ENCODE data around the gene TNFAIP8L3.
"Not testable (repeated sequence)": the region's sequence is repeated elsewhere in the genome, so short reads cannot be mapped to it uniquely, and the experiment has no call there.

The TNFAIP8L3 gene

DNA sequence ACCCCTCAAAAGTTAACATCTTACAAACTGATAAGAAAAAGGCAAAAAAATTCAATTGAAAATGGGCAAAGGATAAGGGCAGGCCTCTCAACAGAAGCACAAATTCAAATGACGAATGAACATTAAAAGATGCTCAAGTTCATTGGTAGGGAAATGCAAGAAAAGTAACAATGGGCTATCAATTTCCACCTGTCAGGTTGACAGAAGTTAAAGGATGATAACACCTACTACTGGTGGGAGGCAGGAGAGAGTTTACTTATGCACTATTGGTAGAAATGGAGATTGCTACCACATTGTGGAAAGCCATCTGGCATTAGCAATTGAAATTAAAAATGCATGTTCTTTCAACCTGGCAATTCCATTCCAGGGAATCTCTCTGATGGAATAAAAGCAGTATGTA, 35.6 kb upstream of the TNFAIP8L3 start:
- DNase-seq (ENCODE audit: low spot score) = no peak
- TF ChIP-seq, protein P1, sequence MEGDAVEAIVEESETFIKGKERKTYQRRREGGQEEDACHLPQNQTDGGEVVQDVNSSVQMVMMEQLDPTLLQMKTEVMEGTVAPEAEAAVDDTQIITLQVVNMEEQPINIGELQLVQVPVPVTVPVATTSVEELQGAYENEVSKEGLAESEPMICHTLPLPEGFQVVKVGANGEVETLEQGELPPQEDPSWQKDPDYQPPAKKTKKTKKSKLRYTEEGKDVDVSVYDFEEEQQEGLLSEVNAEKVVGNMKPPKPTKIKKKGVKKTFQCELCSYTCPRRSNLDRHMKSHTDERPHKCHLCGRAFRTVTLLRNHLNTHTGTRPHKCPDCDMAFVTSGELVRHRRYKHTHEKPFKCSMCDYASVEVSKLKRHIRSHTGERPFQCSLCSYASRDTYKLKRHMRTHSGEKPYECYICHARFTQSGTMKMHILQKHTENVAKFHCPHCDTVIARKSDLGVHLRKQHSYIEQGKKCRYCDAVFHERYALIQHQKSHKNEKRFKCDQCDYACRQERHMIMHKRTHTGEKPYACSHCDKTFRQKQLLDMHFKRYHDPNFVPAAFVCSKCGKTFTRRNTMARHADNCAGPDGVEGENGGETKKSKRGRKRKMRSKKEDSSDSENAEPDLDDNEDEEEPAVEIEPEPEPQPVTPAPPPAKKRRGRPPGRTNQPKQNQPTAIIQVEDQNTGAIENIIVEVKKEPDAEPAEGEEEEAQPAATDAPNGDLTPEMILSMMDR (conservative IDR thresholded peaks at IDR 0.05; ENCODE audit: low read depth) = no peak
- ChIA-PET POLR2A (ENCODE audit: low non-redundant PET) (no interaction called here), CTCF (no interaction called here)
- no peak overlapping the region for H3K27ac ChIP-seq

DNA sequence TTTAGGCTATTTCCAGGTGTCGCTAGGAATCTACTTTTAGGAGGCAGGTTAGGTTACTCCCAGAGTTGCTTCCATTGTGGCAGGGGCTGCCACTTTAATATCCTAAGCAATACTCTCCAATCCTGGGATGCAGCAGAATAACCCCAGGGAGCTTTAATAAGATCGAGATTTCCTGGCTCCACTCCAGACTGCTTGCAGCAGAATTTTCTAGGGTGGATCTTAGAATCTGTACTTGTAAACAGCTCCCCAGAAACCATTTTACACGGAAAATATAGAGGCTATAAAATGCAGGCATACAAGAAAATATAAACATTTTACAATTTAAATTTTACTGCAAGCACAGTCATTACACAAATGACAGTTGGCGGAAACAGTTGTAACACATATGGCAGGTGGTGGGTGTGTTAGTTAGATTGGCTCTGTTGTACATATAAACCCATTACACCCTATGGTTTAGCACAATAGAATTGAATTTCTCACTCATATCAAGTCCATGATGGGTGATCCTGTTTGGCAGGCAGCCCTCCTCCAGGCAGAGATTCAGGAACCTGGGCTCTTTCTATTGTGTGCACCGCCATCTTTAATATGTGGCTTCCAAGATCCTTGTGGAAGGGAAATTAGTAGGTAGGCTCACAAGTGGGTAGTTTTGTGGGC, 35.0 kb upstream of the TNFAIP8L3 start:
- no peak for DNase-seq (ENCODE audit: low spot score)
- ChIA-PET POLR2A (ENCODE audit: low non-redundant PET) (no interaction called here), CTCF (no interaction called here)
- TF ChIP-seq, protein P1 (conservative IDR thresholded peaks at IDR 0.05; ENCODE audit: low read depth) = no peak
- no peak overlapping the region for H3K27ac ChIP-seq

DNA sequence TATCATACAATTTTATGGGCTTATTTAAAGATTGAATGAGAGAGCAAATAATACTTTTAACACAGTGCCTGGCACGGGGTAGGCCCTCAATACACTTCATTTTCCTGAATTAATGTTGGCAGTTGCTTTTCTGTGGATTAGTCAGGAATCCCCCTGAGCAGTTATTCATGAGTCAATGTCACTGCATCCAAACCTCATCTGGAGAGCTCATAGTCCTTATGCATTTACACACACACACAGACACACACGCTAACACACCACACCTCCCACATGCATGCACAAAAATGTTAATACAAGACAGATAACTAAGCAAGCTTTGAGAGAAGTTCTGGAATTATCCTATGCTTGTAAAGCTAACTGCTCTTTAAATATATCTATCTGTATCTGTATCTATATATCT, 34.0 kb upstream of the TNFAIP8L3 start:
- ChIA-PET CTCF (no interaction called here), POLR2A (ENCODE audit: low non-redundant PET) (no interaction called here)
- no peak for DNase-seq (ENCODE audit: low spot score)
- H3K27ac ChIP-seq = no peak overlapping the region
- TF ChIP-seq, protein P1 (conservative IDR thresholded peaks at IDR 0.05; ENCODE audit: low read depth) = no peak

DNA sequence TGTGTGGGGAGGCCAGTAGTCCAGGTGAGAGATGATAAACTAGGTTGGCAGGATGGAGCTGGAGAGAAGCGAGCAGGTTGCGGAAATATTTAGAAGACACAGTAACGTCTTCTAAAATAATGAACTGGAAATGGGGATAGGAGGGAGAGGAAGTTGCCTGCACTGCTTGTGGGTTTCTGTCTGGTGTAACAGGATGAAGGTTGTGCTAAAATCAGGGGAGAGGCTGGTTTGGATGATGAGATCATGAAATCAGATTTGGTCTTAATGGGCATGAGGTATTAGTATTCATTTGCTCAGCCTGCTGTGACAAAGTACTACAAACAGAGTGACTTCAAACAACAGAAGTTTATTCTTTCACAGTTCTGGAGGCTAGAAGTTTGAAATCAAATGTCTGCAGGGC, 32.1 kb upstream of the TNFAIP8L3 start:
- TF ChIP-seq, protein P1 (conservative IDR thresholded peaks at IDR 0.05; ENCODE audit: low read depth) = no peak
- CTCF ChIA-PET = interaction anchor here (0.7 kb wide), 1 partner anchor 9 kb away, joined by 3 read pairs; no protein-coding TSS in a partner anchor
- POLR2A ChIA-PET (ENCODE audit: low non-redundant PET) = no interaction called here
- DNase-seq (ENCODE audit: low spot score) = no peak
- no peak overlapping the region for H3K27ac ChIP-seq

DNA sequence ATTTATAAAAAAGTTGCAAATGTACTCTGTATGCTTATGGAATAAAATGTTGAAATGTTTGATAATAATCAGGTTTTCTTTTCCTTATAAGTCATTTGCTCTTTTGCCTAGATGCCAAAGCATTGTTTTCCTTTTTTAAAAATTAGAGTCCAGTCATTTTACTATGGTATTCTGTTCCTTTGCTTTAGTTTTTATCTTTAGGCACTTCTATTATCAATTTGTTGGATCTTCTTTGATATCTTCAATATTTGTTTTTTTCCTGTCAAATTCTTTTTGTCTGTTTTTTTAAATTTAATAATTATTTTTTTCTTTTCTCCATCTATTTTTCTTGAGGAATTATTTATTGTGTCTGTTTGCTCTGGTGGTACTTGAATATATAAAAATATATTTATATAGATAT, 28.3 kb upstream of the TNFAIP8L3 start:
- POLR2A ChIA-PET (ENCODE audit: low non-redundant PET); H3K27ac ChIP-seq; CTCF ChIA-PET; DNase-seq (ENCODE audit: low spot score): not testable (repeated sequence)

DNA sequence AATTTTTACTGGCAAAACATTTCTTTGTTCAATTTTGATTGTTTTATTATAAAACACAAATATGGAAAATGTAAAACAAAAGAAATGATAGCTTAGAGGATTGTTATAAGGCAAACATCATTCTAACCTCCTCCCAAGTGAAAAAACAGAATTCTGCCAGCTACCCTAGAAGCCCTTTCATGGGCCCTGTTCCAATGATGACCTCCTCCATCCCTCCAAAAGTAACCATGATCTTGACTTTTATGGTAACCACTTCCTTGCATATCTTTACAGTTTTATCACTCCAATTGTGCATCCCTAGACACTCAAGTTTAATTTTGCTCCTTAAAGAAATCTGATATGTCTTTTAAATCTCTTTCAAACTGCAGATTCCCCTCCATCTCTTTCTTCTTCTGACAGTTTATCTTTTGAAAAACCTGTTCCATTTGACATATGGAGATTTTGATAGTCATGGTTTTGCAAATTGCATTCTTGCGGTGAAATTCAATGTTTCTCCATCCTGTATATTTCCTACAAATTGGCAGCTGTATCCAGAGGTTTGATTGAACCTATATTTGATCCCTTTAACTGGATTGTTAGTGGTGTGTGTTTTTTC, 27.0 kb upstream of the TNFAIP8L3 start:
- CTCF ChIA-PET = interaction anchor here (0.6 to 1.0 kb wide), 2 partner anchors 21 to 234 kb away, joined by 3 read pairs; no protein-coding TSS in a partner anchor
- no peak overlapping the region for H3K27ac ChIP-seq
- TF ChIP-seq, protein P1 (conservative IDR thresholded peaks at IDR 0.05; ENCODE audit: low read depth) = no peak
- DNase-seq (ENCODE audit: low spot score) = no peak
- POLR2A ChIA-PET (ENCODE audit: low non-redundant PET) = no interaction called here

DNA sequence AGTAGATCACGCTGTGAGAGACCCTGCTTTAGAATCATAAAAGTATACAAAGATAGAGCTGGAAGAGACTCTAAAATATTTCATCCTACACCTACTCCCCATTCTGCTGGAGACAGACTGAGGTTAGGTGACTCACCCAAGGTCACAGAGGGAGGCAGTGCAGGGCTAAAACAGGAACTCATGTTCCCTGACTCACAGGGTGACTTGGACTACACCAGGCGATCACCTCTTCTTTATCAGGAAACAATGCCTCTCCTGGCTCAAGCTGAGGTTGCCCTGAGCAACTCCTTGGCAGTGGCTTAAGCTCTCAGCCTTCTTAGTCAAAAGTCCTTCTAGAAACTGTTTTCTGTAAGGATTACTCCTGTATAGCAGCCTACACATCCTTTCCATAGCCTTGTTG, 26.4 kb upstream of the TNFAIP8L3 start:
- POLR2A ChIA-PET (ENCODE audit: low non-redundant PET) = no interaction called here
- peak overlapping the region; percentile 18; the same call in 1 of the 2 replicates for H3K27ac ChIP-seq
- TF ChIP-seq, protein P1 (conservative IDR thresholded peaks at IDR 0.05; ENCODE audit: low read depth) = no peak
- CTCF ChIA-PET = interaction anchor here (0.6 to 1.0 kb wide), 3 partner anchors 22 to 233 kb away, joined by 3 to 4 read pairs (median 3); no protein-coding TSS in a partner anchor
- DNase-seq (ENCODE audit: low spot score) = peak; percentile 78
